GM12872 (cell line): ENCODE measurements around the gene NAPB.

Source experiments
- TF ChIP-seq, protein P1 (sequence below): IDR thresholded peaks from 3 replicates; pipeline ENCODE4 v1.5.1; 2011; ENCODE audit warnings: low read depth, mild to moderate bottlenecking, low read length, moderate library complexity; ENCODE audit not compliant: insufficient read depth

NAPB gene

DNA sequence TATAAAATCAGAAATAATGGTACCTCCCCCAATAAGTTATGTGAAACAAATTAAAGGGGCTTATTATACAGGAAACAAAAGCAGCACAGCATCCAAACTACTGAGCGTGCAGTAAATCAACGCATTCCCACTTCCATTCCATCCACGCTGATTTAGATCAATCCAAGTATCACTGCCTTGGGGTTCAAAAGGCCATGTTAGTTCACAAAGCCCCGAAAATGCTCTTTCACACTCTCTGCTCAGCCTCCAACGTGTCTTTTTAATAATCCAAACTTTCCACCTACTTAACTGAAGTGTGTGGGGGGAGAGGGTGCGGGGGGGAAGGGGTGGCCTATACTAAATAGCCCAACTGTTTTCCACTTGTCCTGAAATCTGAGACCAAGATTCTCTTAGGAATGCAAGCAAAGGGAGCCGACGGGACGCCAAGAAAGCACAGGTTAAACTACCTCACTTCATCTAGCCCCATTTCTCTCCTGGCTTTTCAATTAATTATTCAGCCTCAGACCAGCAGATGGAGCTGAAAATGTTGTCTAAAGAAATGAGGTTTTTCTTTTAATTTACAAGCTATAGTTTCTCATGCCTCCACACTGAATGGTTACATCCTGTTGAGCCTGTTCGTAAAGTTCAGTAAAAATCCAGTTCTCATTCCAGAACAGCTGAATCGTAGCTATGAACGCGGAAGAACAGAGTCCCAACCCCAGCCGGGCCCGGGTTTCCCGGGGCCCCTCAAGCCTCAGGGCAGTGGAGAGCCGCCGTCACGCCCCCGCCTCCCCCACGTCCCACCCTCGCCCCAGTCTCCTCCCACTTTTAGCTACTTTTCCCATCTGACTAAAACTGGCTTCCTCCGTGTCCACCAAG, 71.7 kb downstream of the NAPB start:
- TF ChIP-seq, protein P1, sequence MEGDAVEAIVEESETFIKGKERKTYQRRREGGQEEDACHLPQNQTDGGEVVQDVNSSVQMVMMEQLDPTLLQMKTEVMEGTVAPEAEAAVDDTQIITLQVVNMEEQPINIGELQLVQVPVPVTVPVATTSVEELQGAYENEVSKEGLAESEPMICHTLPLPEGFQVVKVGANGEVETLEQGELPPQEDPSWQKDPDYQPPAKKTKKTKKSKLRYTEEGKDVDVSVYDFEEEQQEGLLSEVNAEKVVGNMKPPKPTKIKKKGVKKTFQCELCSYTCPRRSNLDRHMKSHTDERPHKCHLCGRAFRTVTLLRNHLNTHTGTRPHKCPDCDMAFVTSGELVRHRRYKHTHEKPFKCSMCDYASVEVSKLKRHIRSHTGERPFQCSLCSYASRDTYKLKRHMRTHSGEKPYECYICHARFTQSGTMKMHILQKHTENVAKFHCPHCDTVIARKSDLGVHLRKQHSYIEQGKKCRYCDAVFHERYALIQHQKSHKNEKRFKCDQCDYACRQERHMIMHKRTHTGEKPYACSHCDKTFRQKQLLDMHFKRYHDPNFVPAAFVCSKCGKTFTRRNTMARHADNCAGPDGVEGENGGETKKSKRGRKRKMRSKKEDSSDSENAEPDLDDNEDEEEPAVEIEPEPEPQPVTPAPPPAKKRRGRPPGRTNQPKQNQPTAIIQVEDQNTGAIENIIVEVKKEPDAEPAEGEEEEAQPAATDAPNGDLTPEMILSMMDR, result peak; percentile 51; the same call in 2 of the 3 replicates

DNA sequence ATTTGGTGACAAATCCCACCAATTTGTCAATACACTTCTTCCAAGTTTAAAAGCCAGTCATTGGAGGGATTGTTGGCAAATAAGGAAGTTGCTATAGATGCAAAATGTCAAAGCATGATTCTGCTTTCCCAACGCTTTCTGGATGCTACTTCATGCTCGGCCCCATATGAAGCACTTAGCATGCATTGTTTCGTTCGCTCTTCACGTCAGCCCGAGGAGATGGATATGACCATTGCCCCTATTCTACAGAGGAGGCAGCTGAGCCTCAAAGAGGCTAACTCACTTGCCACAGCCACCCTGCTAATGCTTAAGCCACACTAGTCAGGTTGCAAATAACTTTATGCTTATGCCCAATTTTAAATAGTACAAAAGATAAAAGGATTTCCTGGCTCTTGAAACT, 73.5 kb downstream of the NAPB start:
- TF ChIP-seq, protein P1, result no peak

DNA sequence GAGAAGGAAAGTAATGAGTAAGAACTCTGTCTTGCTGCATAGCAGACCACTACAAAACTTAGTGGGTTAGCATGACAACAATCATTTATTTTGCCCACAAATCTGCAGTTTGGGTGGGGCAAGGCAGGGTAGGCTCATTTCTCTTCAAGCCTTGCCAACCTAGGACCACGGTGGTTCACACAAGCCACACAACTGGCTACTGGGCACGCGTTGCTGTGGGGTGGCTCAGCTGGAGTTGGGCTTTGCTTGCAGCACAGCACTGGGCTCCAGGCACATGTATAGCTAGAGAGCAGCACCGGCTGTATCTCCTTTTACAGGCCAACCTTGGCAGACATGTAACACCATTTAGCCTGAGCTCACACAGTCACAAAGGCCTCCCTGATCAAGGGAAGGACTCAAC, 75.3 kb downstream of the NAPB start:
- TF ChIP-seq, protein P1, result no peak

DNA sequence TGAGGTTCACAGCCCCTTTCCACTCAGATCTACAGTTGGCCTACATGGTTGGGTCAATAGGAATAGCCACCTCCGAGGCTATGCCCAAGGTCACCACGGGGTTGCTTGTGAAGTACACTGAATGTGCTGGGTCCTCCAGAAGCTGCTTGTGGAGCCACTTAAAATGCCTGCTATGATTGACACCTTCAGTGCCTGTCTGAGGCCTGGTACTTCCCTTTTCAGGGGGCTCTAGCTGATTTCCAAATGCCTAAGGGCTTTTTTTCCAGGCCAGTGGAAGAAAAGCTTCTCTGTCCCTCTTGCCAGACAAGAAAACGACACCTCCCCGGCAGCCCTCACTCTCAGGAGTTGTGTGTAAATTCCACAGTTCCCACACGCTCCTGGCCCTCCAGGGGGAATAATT, 77.0 kb downstream of the NAPB start:
- TF ChIP-seq, protein P1, result no peak

DNA sequence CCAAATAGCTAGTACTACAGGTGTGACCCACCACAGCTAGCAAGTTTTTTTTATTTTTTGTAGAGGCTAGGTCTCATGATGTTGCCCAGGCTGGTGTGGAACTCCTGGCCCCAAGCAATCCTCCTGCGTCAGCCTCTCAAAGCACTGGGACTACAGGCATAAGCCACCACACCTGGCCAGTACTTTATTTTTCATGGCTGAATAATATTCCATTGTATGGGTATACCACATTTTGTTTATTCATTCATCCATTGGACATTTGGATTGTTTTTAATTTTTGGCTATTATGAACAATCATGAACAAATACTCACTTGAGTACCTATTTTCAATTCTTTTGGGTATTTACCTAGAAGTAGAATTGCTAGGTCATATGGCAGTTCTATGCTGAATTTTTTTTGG, 77.7 kb downstream of the NAPB start:
- TF ChIP-seq, protein P1, result no peak

DNA sequence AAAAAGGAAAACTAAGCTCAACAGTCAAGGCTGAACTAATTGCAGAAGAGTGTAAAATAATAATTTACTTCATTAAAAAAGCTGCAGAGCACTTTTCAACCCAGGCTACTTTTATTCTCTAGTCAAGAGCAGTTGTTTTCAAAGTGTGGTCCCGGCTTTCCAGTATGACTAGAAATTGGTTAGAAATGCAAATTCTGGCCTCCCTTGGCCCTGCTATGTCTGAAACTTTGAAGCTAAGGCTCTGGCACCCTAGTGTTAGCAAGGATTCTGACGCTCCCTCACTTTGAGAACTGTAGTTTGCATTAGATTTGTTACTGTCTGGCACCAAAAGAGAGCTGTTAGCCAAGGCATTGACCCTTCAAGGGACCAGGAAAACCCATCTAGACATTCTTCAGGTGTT, 80.2 kb downstream of the NAPB start:
- TF ChIP-seq, protein P1, result no peak

DNA sequence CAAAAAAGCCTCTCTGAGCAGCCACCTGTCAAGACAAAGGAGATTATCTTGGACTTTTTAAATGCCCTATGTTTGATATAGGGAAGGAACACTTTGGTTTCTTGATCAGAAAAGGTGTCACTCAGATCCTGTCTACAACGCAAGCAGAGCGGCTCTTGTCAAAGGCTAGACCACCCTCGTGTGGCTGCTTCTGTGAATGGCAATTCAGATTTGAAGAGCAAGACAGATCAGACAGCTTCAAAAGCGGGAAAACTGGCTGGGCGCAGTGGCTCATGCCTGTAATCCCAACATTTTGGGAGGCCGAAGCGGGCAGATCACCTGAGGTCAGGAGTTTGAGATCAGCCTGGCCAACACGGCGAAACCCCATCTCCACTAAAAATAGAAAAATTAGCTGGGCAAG, 80.8 kb downstream of the NAPB start:
- TF ChIP-seq, protein P1, result peak; percentile 59
